Measurements from ENCODE around the gene IGFLR1. TPM values are rescaled to one million over a fixed set of nuclear protein-coding genes. Genes with fewer than 3 reads are reported as not detected.

Gene IGFLR1
- total and polyA plus RNA-seq, 4 donors: 7.0 to 59.7 (median 31.2) TPM

- Histone ChIP-seq H3K4me3 (ENCODE audit: low read depth in 1 of 3, low read length in 3 of 3) (peak overlapping the region; percentile 3 to 91 (median 90)), H3K4me1 (ENCODE audit: control insufficient read depth in 4 of 4, insufficient read depth in 4 of 4, low read length in 3 of 4) (peaks cover 12 to 34% (median 25%) of the 10 kb centered on the region in 4 donors), H3K27me3 (ENCODE audit: control insufficient read depth in 4 of 4, insufficient read depth in 4 of 4, low read length in 3 of 4) (no peaks in the 10 kb centered on the region), H3K9me3 (ENCODE audit: control insufficient read depth in 4 of 4, low read length in 3 of 4) (no peaks in the 10 kb centered on the region), H3K36me3 (ENCODE audit: control insufficient read depth in 4 of 4, insufficient read depth in 3 of 4, low read depth in 1 of 4, low read length in 3 of 4) (peaks cover 20 to 36% (median 28%) of the 10 kb centered on the region in 4 donors), H3K9ac (ENCODE audit: low read depth in 1 of 2, low read length in 2 of 2) (no peak overlapping the region), H3K27ac (ENCODE audit: low read depth in 1 of 2, low read length in 2 of 2) (peak overlapping the region; percentile 7 to 66)
- TF ChIP-seq SP1 (IDR thresholded peaks at IDR 0.05) (peak; percentile 63), HNF4A (conservative IDR thresholded peaks at IDR 0.05) (peak; percentile 45 to 71), REST (IDR thresholded peaks at IDR 0.05) (peak; percentile 22), NR2F2 (IDR thresholded peaks at IDR 0.05) (no peak)
- no peak for DNase-seq (ENCODE audit: low spot score)
- WGBS: 73% methylated on average over 32 of the region's 32 CpGs
Measured at GRCh38 chr19:35719402-35720162, 22.7 kb downstream of the IGFLR1 start.

GRCh38 chr19:35718345-35719041, 23.8 kb downstream of the IGFLR1 start:
- DNase-seq (ENCODE audit: low spot score): peak; percentile 57
- H3K9me3 ChIP-seq (ENCODE audit: control insufficient read depth in 4 of 4, low read length in 3 of 4): no peaks in the 10 kb centered on the region
- peak overlapping the region; percentile 90 to 98 (median 91) for H3K4me3 ChIP-seq (ENCODE audit: low read depth in 1 of 3, low read length in 3 of 3)
- TF ChIP-seq RAD21 (IDR thresholded peaks at IDR 0.05) (no peak), FOXA1 (IDR thresholded peaks at IDR 0.05) (no peak), MAX (IDR thresholded peaks at IDR 0.05) (no peak), SP1 (IDR thresholded peaks at IDR 0.05) (no peak), ZBTB33 (IDR thresholded peaks at IDR 0.05) (no peak), REST (IDR thresholded peaks at IDR 0.05) (no peak), YY1 (IDR thresholded peaks at IDR 0.05) (no peak), GABPA (IDR thresholded peaks at IDR 0.05 in 1 of 2, conservative IDR thresholded peaks at IDR 0.05 in 1 of 2) (no peak), EGR1 (IDR thresholded peaks at IDR 0.05; ENCODE audit: low read depth in 2 of 2) (no peak), NR2F2 (IDR thresholded peaks at IDR 0.05) (no peak), ATF3 (IDR thresholded peaks at IDR 0.05) (no peak), HNF4G (IDR thresholded peaks at IDR 0.05) (no peak)
- peaks cover 17 to 26% (median 20%) of the 10 kb centered on the region in 4 donors for H3K36me3 ChIP-seq (ENCODE audit: control insufficient read depth in 4 of 4, insufficient read depth in 3 of 4, low read depth in 1 of 4, low read length in 3 of 4)
- peaks cover 12 to 34% (median 25%) of the 10 kb centered on the region in 4 donors for H3K4me1 ChIP-seq (ENCODE audit: control insufficient read depth in 4 of 4, insufficient read depth in 4 of 4, low read length in 3 of 4)
- peak overlapping the region; percentile 32 to 80 for H3K9ac ChIP-seq (ENCODE audit: low read depth in 1 of 2, low read length in 2 of 2)
- H3K27ac ChIP-seq (ENCODE audit: low read depth in 1 of 2, low read length in 2 of 2): peak overlapping the region; percentile 66 to 68
- no peaks in the 10 kb centered on the region for H3K27me3 ChIP-seq (ENCODE audit: control insufficient read depth in 4 of 4, insufficient read depth in 4 of 4, low read length in 3 of 4)
- WGBS: under 1% methylated on average over 42 of the region's 42 CpGs

Data from liver (tissue), 9 donors.